OCI-LY3 (cell line): ENCODE measurements around the gene SVIP.

Experiments
- H2AFZ ChIP-seq: fragments of 200-600, 300-600 bp; shearing (Covaris generic); 2 replicates; pipeline ENCODE4 v1.6.0; 2014; ENCODE audit warnings: antibody characterized with exemption, low read depth, low read length
- H3K27ac ChIP-seq: fragments of 200-600, 300-600 bp; sonication (generic); 2 replicates; pipeline ENCODE4 v1.5.1; 2014; ENCODE audit warnings: mild to moderate bottlenecking, low read length, moderate library complexity, mixed read lengths
- H3K27me3 ChIP-seq: fragments of 200-600, 300-600 bp; sonication (generic); 2 replicates; pipeline ENCODE4 v1.6.1; 2014; ENCODE audit warnings: low read depth, low read length, mixed read lengths
- H3K36me3 ChIP-seq: fragments of 200-600, 300-600 bp; sonication (generic); replicated peaks from 2 replicates; pipeline ENCODE3; 2014; ENCODE audit warnings: low read depth, low read length, mixed read lengths
- H3K4me1 ChIP-seq: fragments of 300-600, 200-600 bp; sonication (generic); 2 replicates; pipeline ENCODE4 v1.6.1; 2014; ENCODE audit warnings: low read length, mixed read lengths
- H3K4me2 ChIP-seq: fragments of 200-600, 300-600 bp; sonication (generic); 2 replicates; pipeline ENCODE4 v1.6.1; 2014; ENCODE audit warnings: low read length, mixed read lengths
- H3K4me3 ChIP-seq: fragments of 300-600, 200-600 bp; sonication (generic); 2 replicates; pipeline ENCODE4 v1.5.1; 2014; ENCODE audit warnings: antibody characterized with exemption, mild to moderate bottlenecking, low read length, moderate library complexity
- H3K79me2 ChIP-seq: fragments of 300-600, 200-600 bp; shearing (Covaris generic); 2 replicates; pipeline ENCODE4 v1.6.1; 2014; ENCODE audit warnings: mild to moderate bottlenecking, low read length, mixed read lengths
- H3K9ac ChIP-seq: fragments of 300-600, 200-600 bp; shearing (Covaris generic); 2 replicates; pipeline ENCODE4 v1.6.0; 2014; ENCODE audit warnings: mild to moderate bottlenecking, low read length, moderate library complexity
- H3K9me3 ChIP-seq: fragments of 200-600, 300-600 bp; shearing (Covaris generic); 2 replicates; pipeline ENCODE4 v1.6.1; 2014; ENCODE audit warnings: low read length, mixed read lengths; ENCODE audit not compliant: insufficient read depth
- H4K20me1 ChIP-seq: fragments of 200-600, 300-600 bp; sonication (generic); 2 replicates; pipeline ENCODE4 v1.6.1; 2016; ENCODE audit warnings: low read length, mixed read lengths; ENCODE audit not compliant: insufficient read depth
- CTCF ChIP-seq: fragments of 200-600, 300-600 bp; sonication (generic); IDR thresholded peaks from 2 replicates; pipeline ENCODE4 v1.5.1; 2014; ENCODE audit warnings: antibody characterized with exemption, low read length, low read depth
- EZH2phosphoT487 ChIP-seq: fragments of 200-600 bp; shearing (Covaris generic); IDR thresholded peaks from 2 replicates; pipeline ENCODE4 v1.6.1; 2018; ENCODE audit warnings: antibody characterized with exemption, mixed run types, low read depth

SVIP gene

DNA sequence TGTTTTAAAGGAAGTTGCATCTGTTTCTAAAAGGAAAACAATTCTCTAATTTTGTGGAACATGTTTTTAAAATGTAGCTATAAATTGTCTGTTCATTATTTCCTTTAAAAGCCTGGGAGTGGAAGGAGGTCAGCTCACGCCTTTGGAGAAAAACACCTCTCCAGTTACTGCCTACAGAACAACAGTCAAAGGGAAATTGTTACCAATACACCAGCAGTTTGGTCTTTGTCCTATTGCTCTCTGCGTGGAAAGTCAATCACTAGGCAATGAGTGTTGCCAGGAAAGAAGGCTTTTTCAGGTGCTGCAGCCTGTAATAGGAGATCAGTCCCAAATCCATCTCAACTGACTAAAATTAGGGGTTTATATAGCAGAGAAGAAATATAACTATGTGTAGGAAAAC lies 22.2 kb downstream of the SVIP start:
- Histone ChIP-seq H3K4me2 (no peak overlapping the region), H3K79me2 (no peaks in the 10 kb centered on the region)

DNA sequence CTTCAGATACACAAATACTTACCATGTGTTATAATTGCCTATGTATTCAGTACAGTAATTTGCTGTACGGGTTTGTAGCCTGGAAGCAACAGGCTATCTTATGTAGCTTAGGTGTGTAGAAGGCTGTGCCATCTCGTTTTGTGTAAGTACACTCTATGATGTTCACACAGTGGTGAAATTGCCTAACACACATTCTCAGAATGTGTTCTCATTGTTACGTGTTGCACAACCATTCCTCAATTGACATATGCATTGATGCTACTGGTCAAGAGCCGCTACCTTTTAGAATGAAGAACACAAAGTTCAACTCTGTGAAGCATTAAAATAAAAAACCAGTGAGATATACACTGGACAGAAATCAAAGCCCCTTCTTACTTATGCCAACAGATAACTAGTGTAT lies 26.7 kb downstream of the SVIP start:
- no peak for TF ChIP-seq CTCF
- TF ChIP-seq EZH2phosphoT487: no peak
- no peaks in the 10 kb centered on the region for H3K79me2 ChIP-seq
- H3K36me3 ChIP-seq: peaks cover 5% of the 10 kb centered on the region
- peaks cover 6% of the 10 kb centered on the region for H3K4me1 ChIP-seq
- no peak overlapping the region for H2AFZ ChIP-seq
- no peaks in the 10 kb centered on the region for H4K20me1 ChIP-seq
- H3K27me3 ChIP-seq: no peaks in the 10 kb centered on the region
- no peak overlapping the region for H3K4me3 ChIP-seq
- H3K4me2 ChIP-seq: no peak overlapping the region
- H3K27ac ChIP-seq: no peak overlapping the region
- no peaks in the 10 kb centered on the region for H3K9me3 ChIP-seq
- no peak overlapping the region for H3K9ac ChIP-seq

More for the DNA sequence above, 22.2 kb downstream of the SVIP start:
- no peak overlapping the region for H3K9ac ChIP-seq
- H3K4me1 ChIP-seq: peaks cover 16% of the 10 kb centered on the region
- no peaks in the 10 kb centered on the region for H4K20me1 ChIP-seq
- peaks cover 15% of the 10 kb centered on the region for H3K9me3 ChIP-seq
- H2AFZ ChIP-seq: no peak overlapping the region
- no peak overlapping the region for H3K4me3 ChIP-seq
- H3K27me3 ChIP-seq: no peaks in the 10 kb centered on the region
- H3K27ac ChIP-seq: no peak overlapping the region
- H3K36me3 ChIP-seq: peaks cover 22% of the 10 kb centered on the region
- TF ChIP-seq EZH2phosphoT487: no peak
- TF ChIP-seq CTCF: no peak

- Histone ChIP-seq H3K4me1 (no peaks in the 10 kb centered on the region), H3K27me3 (no peaks in the 10 kb centered on the region), H3K4me2 (no peak overlapping the region), H3K9me3 (no peaks in the 10 kb centered on the region), H3K36me3 (no peaks in the 10 kb centered on the region), H2AFZ (no peak overlapping the region), H3K27ac (no peak overlapping the region), H3K79me2 (no peaks in the 10 kb centered on the region), H4K20me1 (no peaks in the 10 kb centered on the region), H3K9ac (no peak overlapping the region), H3K4me3 (no peak overlapping the region)
- TF ChIP-seq EZH2phosphoT487 (no peak), CTCF (no peak)
These were observed 29.1 kb downstream of the SVIP start for GRCh38 chr11:22800482-22800881.

GRCh38 chr11:22798901-22799300 lies 30.7 kb downstream of the SVIP start:
- Histone ChIP-seq H3K36me3 (no peaks in the 10 kb centered on the region), H3K27ac (no peak overlapping the region), H4K20me1 (no peaks in the 10 kb centered on the region), H3K9ac (no peak overlapping the region), H3K4me3 (no peak overlapping the region), H3K79me2 (no peaks in the 10 kb centered on the region), H3K9me3 (no peaks in the 10 kb centered on the region), H3K27me3 (no peaks in the 10 kb centered on the region), H3K4me2 (no peak overlapping the region), H2AFZ (no peak overlapping the region), H3K4me1 (no peaks in the 10 kb centered on the region)
- no peak for TF ChIP-seq EZH2phosphoT487
- no peak for TF ChIP-seq CTCF
